HG02759 (cell line): ENCODE data around the gene ARFIP1.
"Not testable (repeated sequence)": the region's sequence is repeated elsewhere in the genome, so short reads cannot be mapped to it uniquely, and the experiment has no call there.

Source experiments
- ATAC-seq: cut with Tn5 transposase; IDR thresholded peaks from one replicate; pipeline ENCODE4 v1.9.1; 2021; ENCODE audit warnings: mild to moderate bottlenecking, moderate library complexity; ENCODE audit not compliant: unreplicated experiment

The ARFIP1 gene

GRCh38 chr4:152785639-152786615 lies 6.2 kb downstream of the ARFIP1 start:
- ATAC-seq, result peak; percentile 43

GRCh38 chr4:152786627-152787026 lies 6.9 kb downstream of the ARFIP1 start:
- no peak for ATAC-seq

GRCh38 chr4:152795891-152796290 lies 16.1 kb downstream of the ARFIP1 start:
- no peak for ATAC-seq

- ATAC-seq, result no peak
Observed at GRCh38 chr4:152803541-152803940, 23.8 kb downstream of the ARFIP1 start.

- ATAC-seq, result no peak
Observed at GRCh38 chr4:152805071-152805650, 25.4 kb downstream of the ARFIP1 start.

- ATAC-seq, result no peak
Observed at GRCh38 chr4:152805818-152806217, 26.1 kb downstream of the ARFIP1 start.

GRCh38 chr4:152806501-152807125 lies 26.9 kb downstream of the ARFIP1 start:
- ATAC-seq, result no peak

GRCh38 chr4:152807294-152807829 lies 27.6 kb downstream of the ARFIP1 start:
- ATAC-seq, result no peak

- no peak for ATAC-seq
Observed at GRCh38 chr4:152808670-152809069, 28.9 kb downstream of the ARFIP1 start.

- ATAC-seq, result no peak
Observed at GRCh38 chr4:152810715-152811287, 31.0 kb downstream of the ARFIP1 start.

GRCh38 chr4:152815078-152815477 lies 35.3 kb downstream of the ARFIP1 start:
- no peak for ATAC-seq

- ATAC-seq, result no peak
Observed at GRCh38 chr4:152817331-152817730, 37.6 kb downstream of the ARFIP1 start.

- ATAC-seq, result no peak
Observed at GRCh38 chr4:152819026-152819645, 39.4 kb downstream of the ARFIP1 start.

- ATAC-seq, result no peak
Observed at GRCh38 chr4:152820073-152820472, 40.3 kb downstream of the ARFIP1 start.

GRCh38 chr4:152822323-152822722 lies 42.6 kb downstream of the ARFIP1 start:
- ATAC-seq, result no peak

- no peak for ATAC-seq
Observed at GRCh38 chr4:152824561-152824960, 44.8 kb downstream of the ARFIP1 start.

GRCh38 chr4:152825336-152825735 lies 45.6 kb downstream of the ARFIP1 start:
- ATAC-seq, result no peak

GRCh38 chr4:152828122-152828521 lies 48.4 kb downstream of the ARFIP1 start:
- ATAC-seq, result no peak

GRCh38 chr4:152831416-152831815 lies 51.7 kb downstream of the ARFIP1 start:
- ATAC-seq, result no peak

- ATAC-seq, result no peak
Observed at GRCh38 chr4:152836936-152837335, 57.2 kb downstream of the ARFIP1 start.

- ATAC-seq, result not testable (repeated sequence)
Observed at GRCh38 chr4:152839729-152840128, 60.0 kb downstream of the ARFIP1 start.
